Activated gamma-delta T cell treated with anti-CD3 and anti-CD28 coated beads, Interleukin-2, amount 50 U/mL, for 16 hours (primary cell): ENCODE results near the gene CPT1A.

ENCODE experiments used
- DNase-seq: peaks from one replicate; pipeline ENCODE4 v3.0.0-alpha.2; 2020; ENCODE audit warnings: low read depth

Gene CPT1A

GRCh38 chr11:68831124-68831523, 10.6 kb downstream of the CPT1A start:
- DNase-seq: no peak

- no peak for DNase-seq
Measured at GRCh38 chr11:68829581-68829980, 12.1 kb downstream of the CPT1A start.

GRCh38 chr11:68828957-68829356, 12.8 kb downstream of the CPT1A start:
- no peak for DNase-seq

- DNase-seq: no peak
Measured at GRCh38 chr11:68828155-68828931, 13.4 kb downstream of the CPT1A start.

- no peak for DNase-seq
Measured at GRCh38 chr11:68827733-68828132, 14.0 kb downstream of the CPT1A start.

DNA sequence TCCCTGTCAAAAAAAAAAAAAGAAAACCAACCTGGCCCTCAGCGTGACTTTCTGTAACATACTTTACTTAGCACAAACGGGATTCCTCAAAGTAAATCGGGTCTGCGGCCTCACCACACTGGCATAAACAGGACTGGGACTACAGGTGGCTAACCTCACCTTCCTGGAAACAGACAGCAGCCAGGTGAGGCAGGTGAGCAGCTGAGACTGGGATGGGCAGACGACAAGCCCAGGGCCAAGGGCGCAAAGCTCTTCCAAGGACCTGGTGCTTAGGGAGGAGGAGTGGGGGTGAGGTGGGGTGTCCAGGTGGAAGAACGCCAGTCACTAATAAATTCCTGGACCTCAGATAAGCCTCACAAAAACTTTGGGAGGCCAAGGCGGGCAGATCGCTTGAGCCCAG, 15.0 kb downstream of the CPT1A start:
- DNase-seq: no peak

- DNase-seq: no peak
Measured at GRCh38 chr11:68825571-68825970, 16.1 kb downstream of the CPT1A start.

DNA sequence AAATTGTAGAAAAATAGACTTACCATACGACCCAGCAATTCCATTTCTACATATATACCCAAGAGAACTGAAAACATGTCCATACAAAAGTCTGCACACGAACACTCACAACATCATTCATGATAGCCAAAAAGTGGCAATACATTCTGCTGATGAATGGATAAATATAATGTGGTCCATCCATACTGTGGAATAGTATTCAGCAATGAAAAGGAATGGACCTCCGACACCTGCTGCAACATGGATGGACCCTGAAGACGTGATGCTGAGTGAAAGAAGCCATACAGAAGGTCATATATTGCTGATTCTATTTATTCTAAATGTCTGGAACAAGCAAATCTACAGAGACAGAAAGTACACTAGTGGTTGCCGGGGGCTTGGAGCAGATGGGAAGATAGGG, 19.2 kb downstream of the CPT1A start:
- no peak for DNase-seq

GRCh38 chr11:68821670-68822069, 20.0 kb downstream of the CPT1A start:
- DNase-seq: no peak

GRCh38 chr11:68819362-68819761, 22.4 kb downstream of the CPT1A start:
- DNase-seq: no peak

DNA sequence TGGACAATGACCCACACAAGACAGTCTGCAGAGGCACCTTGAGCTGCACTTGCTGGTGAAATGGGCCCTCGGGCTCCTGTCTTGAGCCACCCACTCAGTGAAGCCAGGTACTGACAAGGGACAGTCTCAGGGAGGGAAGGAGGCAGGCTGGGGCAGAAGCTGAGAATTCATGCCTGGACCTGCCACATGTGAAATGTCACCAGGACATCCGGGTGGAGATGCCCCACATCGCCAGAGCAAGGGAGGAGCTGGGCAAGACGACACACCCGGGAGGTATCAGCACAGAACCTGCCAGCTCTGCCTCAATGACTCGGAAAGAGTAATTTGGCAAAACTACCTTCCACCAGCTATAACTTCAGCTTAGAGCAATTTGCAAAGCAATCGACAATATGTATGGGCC, 23.5 kb downstream of the CPT1A start:
- no peak for DNase-seq

- DNase-seq: no peak
Measured at GRCh38 chr11:68817554-68817953, 24.2 kb downstream of the CPT1A start.

- DNase-seq: no peak
Measured at GRCh38 chr11:68816917-68817419, 24.7 kb downstream of the CPT1A start.

GRCh38 chr11:68816251-68816776, 25.4 kb downstream of the CPT1A start:
- no peak for DNase-seq

DNA sequence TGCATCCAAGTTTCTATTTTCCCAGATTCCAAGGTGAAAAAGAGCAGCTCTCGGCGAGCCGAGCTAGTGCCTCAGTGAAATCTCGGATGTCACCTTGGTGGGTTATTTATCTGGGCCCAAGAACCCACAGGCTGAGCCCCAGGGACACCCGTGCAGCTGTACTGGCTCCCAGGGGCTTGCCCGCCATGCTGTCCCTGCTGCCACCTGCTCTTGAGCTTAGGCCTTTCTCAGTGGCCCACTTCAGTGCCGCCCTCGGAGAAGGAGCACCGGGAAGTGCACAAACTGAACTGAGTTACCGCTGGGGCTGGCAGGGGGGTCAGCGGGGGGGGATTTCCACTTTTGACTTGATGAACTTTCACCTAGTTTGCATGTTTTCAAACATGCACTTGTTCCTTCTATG, 27.9 kb downstream of the CPT1A start:
- no peak for DNase-seq

DNA sequence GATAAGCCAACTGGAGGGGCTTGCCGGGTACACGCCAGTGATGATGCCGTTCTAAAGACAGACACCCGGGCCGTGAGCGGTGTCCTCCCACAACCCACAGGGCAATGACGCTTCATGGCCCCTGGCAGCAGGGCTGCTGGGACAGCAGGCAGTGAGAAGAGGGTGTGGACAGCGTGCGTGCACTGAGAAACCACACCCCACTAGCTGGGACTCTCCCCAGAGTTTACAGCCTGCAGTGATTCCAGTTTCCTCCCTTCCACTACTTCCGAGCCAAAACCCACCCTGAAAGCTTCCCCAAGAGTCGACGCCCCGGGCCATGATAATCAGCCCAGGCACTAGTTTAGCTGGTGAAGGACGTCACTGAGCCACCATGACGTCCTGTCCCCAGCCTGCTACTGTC, 29.2 kb downstream of the CPT1A start:
- DNase-seq: no peak

DNA sequence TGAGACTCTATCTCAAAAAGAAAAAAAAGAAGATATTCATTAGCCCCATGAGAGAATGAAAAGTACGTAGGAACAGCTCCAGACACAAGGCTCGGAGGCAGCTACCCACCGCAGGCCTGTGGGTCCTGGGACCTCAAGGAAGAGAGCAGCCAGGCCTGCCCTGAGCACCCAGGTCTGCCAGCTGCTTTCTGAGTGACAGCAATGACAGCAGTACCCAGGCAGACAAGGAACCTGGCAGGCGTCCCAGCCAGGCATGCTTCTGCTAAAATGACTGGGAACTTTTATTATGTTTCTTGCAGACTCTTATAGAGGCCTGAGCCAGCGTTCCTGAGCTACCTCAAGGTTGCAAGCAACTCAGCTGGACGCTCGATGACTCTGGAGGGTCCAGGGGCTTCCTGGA, 31.6 kb downstream of the CPT1A start:
- no peak for DNase-seq

GRCh38 chr11:68809506-68809905, 32.2 kb downstream of the CPT1A start:
- DNase-seq: no peak

DNA sequence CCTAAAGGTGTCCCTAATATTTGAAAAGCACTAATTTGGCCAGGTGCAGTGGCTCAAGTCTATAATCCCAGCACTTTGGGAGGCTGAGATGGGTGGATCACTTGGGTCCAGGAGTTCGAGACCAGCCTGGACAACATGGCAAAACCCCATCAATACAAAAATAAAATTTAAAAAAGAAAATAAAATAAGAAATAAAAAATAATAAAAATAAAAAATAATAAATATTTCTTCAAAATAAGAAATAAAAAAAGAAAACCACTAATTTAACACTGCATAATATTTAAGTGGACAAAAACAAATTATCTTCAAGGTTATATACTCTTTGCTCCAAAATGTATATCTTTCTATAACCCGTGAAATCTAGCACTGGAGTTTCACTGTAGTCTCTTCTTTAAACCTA, 32.9 kb downstream of the CPT1A start:
- no peak for DNase-seq

GRCh38 chr11:68806931-68807844, 34.5 kb downstream of the CPT1A start:
- DNase-seq: no peak

- no peak for DNase-seq
Measured at GRCh38 chr11:68804786-68805185, 36.9 kb downstream of the CPT1A start.

DNA sequence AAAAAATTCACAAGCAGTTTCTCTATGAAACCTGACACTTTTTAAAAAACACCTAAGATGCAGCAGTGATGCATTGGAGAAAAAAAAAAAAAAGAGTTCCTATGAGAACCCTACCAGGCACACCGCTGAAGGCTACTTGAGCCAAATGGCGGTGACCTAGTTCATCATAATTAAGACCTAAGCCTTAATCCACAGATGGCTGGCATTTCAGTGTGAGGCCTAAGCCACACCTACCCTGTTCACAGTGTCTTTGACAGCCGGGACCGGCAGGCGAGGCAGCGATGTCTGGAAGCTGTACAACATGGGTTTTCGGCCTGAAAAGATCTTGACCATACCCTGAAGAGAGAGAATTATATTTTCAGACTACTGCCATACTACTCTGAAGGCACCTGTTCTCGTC, 38.0 kb downstream of the CPT1A start:
- DNase-seq: no peak
